ENCODE data around the gene GLI1. TPM values are rescaled to one million over a fixed set of nuclear protein-coding genes. Genes with fewer than 3 reads are reported as not detected.
A peak's percentile ranks its signal among the peaks of the same experiment; 100 is the strongest.

GLI1 gene
- total and polyA plus RNA-seq, 2 of the 13 experiments (the other 11 are each of a cell fraction or from before 2014, with no cell fraction given): 0.09 to 0.20 TPM

DNA sequence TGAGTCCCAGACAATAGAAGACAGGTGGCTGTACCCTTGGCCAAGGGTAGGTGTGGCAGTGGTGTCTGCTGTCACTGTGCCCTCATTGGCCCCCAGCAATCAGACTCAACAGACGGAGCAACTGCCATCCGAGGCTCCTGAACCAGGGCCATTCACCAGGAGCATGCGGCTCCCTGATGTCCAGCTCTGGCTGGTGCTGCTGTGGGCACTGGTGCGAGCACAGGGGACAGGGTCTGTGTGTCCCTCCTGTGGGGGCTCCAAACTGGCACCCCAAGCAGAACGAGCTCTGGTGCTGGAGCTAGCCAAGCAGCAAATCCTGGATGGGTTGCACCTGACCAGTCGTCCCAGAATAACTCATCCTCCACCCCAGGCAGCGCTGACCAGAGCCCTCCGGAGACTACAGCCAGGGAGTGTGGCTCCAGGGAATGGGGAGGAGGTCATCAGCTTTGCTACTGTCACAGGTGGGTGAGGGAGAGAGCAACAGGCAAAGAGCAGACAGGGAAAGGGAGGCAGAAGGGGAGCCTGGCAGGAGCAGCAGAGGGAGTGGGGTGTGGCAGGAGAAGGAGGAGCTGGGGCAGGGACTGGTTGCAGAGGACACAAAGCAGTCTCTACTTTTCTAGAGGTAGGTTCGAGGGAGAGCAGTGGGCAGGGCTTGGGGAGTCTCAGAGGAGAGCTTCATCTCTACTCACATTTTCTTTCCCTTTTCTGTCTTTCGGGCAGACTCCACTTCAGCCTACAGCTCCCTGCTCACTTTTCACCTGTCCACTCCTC is 4.0 kb upstream of the GLI1 start (continued):
- TF ChIP-seq PAWR (CRISPR knock-in tag; IDR thresholded peaks at IDR 0.05; ENCODE audit: borderline replicate concordance) (0 out of 2 replicates have a peak, but pooled peaks have one; percentile 84), ZNF572 (CRISPR knock-in tag; IDR thresholded peaks at IDR 0.05) (0 out of 2 replicates have a peak, but pooled peaks have one; percentile 63), ZNF713 (CRISPR knock-in tag; IDR thresholded peaks at IDR 0.05) (no peak), IRX3 (CRISPR knock-in tag; IDR thresholded peaks at IDR 0.05; ENCODE audit: borderline replicate concordance, low read depth) (no peak), ZNF709 (CRISPR knock-in tag; IDR thresholded peaks at IDR 0.05) (no peak), ZNF724P (CRISPR knock-in tag; IDR thresholded peaks at IDR 0.05; ENCODE audit: borderline replicate concordance) (no peak), MED13 (CRISPR knock-in tag; IDR thresholded peaks at IDR 0.05) (0 out of 2 replicates have a peak, but pooled peaks have one; percentile 13), ZNF180 (CRISPR knock-in tag; IDR thresholded peaks at IDR 0.05; ENCODE audit: borderline replicate concordance, low read depth) (no peak), ZNF678 (CRISPR knock-in tag; IDR thresholded peaks at IDR 0.05) (0 out of 2 replicates have a peak, but pooled peaks have one; percentile 54), ZNF263 (CRISPR knock-in tag; IDR thresholded peaks at IDR 0.05) (peak; percentile 0; the same call in 1 of the 2 replicates), ZBTB20 (CRISPR knock-in tag; IDR thresholded peaks at IDR 0.05; ENCODE audit: borderline replicate concordance, low read depth) (no peak), ZNF792 (CRISPR knock-in tag; IDR thresholded peaks at IDR 0.05) (no peak; the same call in 1 of the 2 replicates), ATF7 (IDR thresholded peaks at IDR 0.05) (no peak), ATF7 (CRISPR knock-in tag; IDR thresholded peaks at IDR 0.05) (no peak), ZFAT (CRISPR knock-in tag; conservative IDR thresholded peaks at IDR 0.05) (no peak), POLR2AphosphoS5 (IDR thresholded peaks at IDR 0.05; ENCODE audit: low read depth, low read length) (peak; percentile 2; the same call in 1 of the 2 replicates), ZNF224 (CRISPR knock-in tag; IDR thresholded peaks at IDR 0.05) (no peak), ZNF75D (CRISPR knock-in tag; IDR thresholded peaks at IDR 0.05; ENCODE audit: borderline replicate concordance) (no peak)
- TF ChIP-seq, protein P1, sequence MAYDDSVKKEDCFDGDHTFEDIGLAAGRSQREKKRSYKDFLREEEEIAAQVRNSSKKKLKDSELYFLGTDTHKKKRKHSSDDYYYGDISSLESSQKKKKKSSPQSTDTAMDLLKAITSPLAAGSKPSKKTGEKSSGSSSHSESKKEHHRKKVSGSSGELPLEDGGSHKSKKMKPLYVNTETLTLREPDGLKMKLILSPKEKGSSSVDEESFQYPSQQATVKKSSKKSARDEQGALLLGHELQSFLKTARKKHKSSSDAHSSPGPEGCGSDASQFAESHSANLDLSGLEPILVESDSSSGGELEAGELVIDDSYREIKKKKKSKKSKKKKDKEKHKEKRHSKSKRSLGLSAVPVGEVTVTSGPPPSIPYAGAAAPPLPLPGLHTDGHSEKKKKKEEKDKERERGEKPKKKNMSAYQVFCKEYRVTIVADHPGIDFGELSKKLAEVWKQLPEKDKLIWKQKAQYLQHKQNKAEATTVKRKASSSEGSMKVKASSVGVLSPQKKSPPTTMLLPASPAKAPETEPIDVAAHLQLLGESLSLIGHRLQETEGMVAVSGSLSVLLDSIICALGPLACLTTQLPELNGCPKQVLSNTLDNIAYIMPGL (CRISPR knock-in tag; IDR thresholded peaks at IDR 0.05; ENCODE audit: borderline replicate concordance in 1 of 2, low read depth in 1 of 2): peak in 1 of 2 experiments; percentile 7; a peak in 1 of 4 replicates
- TF ChIP-seq, protein P2, sequence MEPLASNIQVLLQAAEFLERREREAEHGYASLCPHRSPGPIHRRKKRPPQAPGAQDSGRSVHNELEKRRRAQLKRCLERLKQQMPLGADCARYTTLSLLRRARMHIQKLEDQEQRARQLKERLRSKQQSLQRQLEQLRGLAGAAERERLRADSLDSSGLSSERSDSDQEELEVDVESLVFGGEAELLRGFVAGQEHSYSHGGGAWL (CRISPR knock-in tag; IDR thresholded peaks at IDR 0.05): 0 out of 2 replicates have a peak, but pooled peaks have one; percentile 6
- TF ChIP-seq, protein P3, sequence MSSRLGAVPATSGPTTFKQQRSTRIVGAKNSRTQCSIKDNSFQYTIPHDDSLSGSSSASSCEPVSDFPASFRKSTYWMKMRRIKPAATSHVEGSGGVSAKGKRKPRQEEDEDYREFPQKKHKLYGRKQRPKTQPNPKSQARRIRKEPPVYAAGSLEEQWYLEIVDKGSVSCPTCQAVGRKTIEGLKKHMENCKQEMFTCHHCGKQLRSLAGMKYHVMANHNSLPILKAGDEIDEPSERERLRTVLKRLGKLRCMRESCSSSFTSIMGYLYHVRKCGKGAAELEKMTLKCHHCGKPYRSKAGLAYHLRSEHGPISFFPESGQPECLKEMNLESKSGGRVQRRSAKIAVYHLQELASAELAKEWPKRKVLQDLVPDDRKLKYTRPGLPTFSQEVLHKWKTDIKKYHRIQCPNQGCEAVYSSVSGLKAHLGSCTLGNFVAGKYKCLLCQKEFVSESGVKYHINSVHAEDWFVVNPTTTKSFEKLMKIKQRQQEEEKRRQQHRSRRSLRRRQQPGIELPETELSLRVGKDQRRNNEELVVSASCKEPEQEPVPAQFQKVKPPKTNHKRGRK (CRISPR knock-in tag; IDR thresholded peaks at IDR 0.05): no peak

Data from HepG2 (cell line).